MV-4-11 (cell line): Measurements from ENCODE around the gene NCOR2.

ENCODE experiments used
- DNase-seq: peaks from one replicate; lab custom pipeline; 2025; lab: John Stamatoyannopoulos, UW

Gene NCOR2

GRCh38 chr12:124525455-124525854 is 42.0 kb downstream of the NCOR2 start:
- DNase-seq = no peak

DNA sequence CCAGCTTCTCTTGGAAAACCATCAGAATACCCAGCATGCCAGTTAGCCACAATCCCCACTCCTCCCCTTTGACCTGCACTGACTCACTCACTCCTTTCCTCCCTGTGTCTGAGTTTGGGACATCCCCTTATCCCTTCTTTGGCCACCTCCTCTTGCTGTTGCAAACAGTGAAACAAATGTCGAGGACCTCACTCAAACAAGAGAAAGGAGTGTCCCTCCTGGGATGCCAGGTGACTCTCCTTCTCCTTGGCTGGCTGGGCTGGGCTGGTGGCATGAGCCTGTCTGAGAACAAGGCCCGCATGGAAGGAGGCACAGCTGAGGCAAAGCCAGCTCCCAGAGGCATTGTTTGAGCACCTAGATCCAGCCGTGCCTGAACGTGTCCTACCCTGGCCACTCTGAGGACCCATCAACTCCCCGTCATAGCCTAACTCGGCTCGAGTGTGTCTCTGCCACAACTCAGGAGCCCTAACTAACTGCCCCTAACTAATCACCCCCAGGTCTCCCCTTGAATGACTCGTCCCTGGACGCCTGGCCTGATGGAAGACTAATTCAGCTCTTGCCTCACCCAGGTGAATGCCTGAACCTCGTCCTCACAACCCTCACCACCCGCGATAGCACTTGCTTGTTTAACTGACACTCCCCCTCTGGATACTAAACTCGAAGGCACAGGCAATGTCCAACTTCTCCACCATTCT is 43.0 kb downstream of the NCOR2 start:
- DNase-seq = no peak

- no peak for DNase-seq
These were observed 44.3 kb downstream of the NCOR2 start for GRCh38 chr12:124523071-124523470.

GRCh38 chr12:124520907-124521306 is 46.5 kb downstream of the NCOR2 start:
- DNase-seq = no peak

DNA sequence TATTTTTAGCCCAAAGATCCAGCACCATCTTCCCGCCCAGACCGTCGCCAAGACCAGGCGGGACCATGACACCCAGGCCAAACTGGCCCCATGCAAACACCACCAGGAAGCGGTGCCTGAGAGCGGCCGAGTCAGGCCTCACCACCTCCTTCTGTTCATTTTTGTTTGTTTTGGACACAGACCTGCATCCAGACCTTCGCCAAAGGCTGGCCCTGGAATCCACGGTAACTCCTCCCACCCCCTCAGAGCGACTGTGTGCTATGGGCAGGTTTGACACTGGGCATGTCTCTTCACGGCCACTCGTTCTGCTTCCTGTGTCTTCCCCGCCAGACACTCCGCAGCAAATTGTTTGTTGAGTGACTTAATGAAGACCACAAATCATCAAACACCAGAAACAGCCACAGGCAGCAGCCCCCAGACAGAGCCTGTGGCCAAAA is 47.1 kb downstream of the NCOR2 start:
- no peak for DNase-seq

DNA sequence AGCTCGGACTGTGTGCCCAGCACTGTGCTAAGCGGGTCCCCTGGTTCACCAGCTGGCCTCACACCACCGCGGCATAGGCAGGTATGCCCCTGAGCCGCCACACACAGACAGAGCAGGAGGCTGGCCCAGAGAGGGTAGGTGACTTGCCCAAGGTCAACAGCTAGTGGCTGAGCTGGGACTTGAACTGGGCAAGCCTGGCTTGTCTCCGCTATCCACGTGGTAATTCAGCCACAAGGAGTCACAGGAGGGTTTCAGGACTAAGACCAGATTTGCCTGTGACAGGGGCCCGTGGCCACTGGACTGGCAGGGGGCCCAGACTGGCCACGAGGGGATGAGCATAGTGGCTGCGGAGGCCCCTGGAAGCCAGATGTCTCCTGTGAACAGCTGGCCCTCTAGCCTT is 47.7 kb downstream of the NCOR2 start:
- no peak for DNase-seq

GRCh38 chr12:124518051-124518932 is 49.1 kb downstream of the NCOR2 start:
- peak; percentile 43 for DNase-seq
